ENCODE results near the gene GALNT5.
A peak's percentile ranks its signal among the peaks of the same experiment; 100 is the strongest.
"Not testable (repeated sequence)": the region's sequence is repeated elsewhere in the genome, so short reads cannot be mapped to it uniquely, and the experiment has no call there.

GALNT5 gene

GRCh38 chr2:157333304-157334047, 76.0 kb downstream of the GALNT5 start:
- DNase-seq: no peak

GRCh38 chr2:157334335-157334734, 76.8 kb downstream of the GALNT5 start:
- DNase-seq: no peak

- no peak for DNase-seq
Measured at GRCh38 chr2:157334797-157335196, 77.3 kb downstream of the GALNT5 start.

- peak; percentile 28 for DNase-seq
Measured at GRCh38 chr2:157336137-157337010, 78.9 kb downstream of the GALNT5 start.

GRCh38 chr2:157337978-157338377, 80.5 kb downstream of the GALNT5 start:
- no peak for DNase-seq

- no peak for DNase-seq
Measured at GRCh38 chr2:157339965-157340655, 82.6 kb downstream of the GALNT5 start.

GRCh38 chr2:157341381-157341780, 83.9 kb downstream of the GALNT5 start:
- DNase-seq: not testable (repeated sequence)

GRCh38 chr2:157345647-157346389, 88.3 kb downstream of the GALNT5 start:
- DNase-seq: no peak

- DNase-seq: no peak
Measured at GRCh38 chr2:157348291-157348921, 90.9 kb downstream of the GALNT5 start.

- DNase-seq: no peak
Measured at GRCh38 chr2:157349949-157350515, 92.5 kb downstream of the GALNT5 start.

GRCh38 chr2:157355618-157356017, 98.1 kb downstream of the GALNT5 start:
- DNase-seq: no peak

- no peak for DNase-seq
Measured at GRCh38 chr2:157359628-157360027, 102.1 kb downstream of the GALNT5 start.

GRCh38 chr2:157361526-157361925, 104.0 kb downstream of the GALNT5 start:
- no peak for DNase-seq

- DNase-seq: no peak
Measured at GRCh38 chr2:157362627-157363026, 105.1 kb downstream of the GALNT5 start.

- no peak for DNase-seq
Measured at GRCh38 chr2:157363612-157364101, 106.2 kb downstream of the GALNT5 start.
